Smooth muscle cell (in vitro differentiated cells): ENCODE results near the gene TMBIM6. TPM values are rescaled to one million over a fixed set of nuclear protein-coding genes. Genes with fewer than 3 reads are reported as not detected.

Experiments used
- DNase-seq: peaks from one replicate; lab custom pipeline; 2025; ENCODE audit not compliant: unreplicated experiment; lab: John Stamatoyannopoulos, UW
- H2AFZ ChIP-seq: fragments of 200-600 bp; sonication (generic); 2 replicates; pipeline ENCODE4 v1.6.0; 2016; ENCODE audit warnings: antibody characterized with exemption, low read depth, mild to moderate bottlenecking
- H3F3A ChIP-seq: fragments of 200-600 bp; sonication (generic); 2 replicates; pipeline ENCODE4 v1.6.0; 2017; ENCODE audit warnings: antibody characterized with exemption, low read depth
- H3K27ac ChIP-seq: fragments of 200-600 bp; sonication (generic); 2 replicates; pipeline ENCODE4 v1.5.1; 2016; ENCODE audit warnings: low read depth, mild to moderate bottlenecking
- H3K27me3 ChIP-seq: fragments of 200-600 bp; sonication (generic); 2 replicates; pipeline ENCODE4 v1.6.1; 2016; ENCODE audit warnings: low read depth, mild to moderate bottlenecking
- H3K36me3 ChIP-seq: fragments of 200-600 bp; sonication (generic); 2 replicates; pipeline ENCODE4 v1.5.1; 2016; ENCODE audit warnings: low read depth
- H3K4me1 ChIP-seq: fragments of 200-600 bp; sonication (generic); 2 replicates; pipeline ENCODE4 v1.5.1; 2016; ENCODE audit warnings: low read depth
- H3K4me2 ChIP-seq: fragments of 200-600 bp; sonication (generic); 2 replicates; pipeline ENCODE4 v1.6.0; 2016; ENCODE audit warnings: mild to moderate bottlenecking
- H3K4me3 ChIP-seq: fragments of 200-600 bp; sonication (generic); 2 replicates; pipeline ENCODE4 v1.5.1; 2016; ENCODE audit warnings: mild to moderate bottlenecking
- H3K79me2 ChIP-seq: fragments of 200-600 bp; sonication (generic); 2 replicates; pipeline ENCODE4 v1.6.0; 2016; ENCODE audit warnings: low read depth, mild to moderate bottlenecking
- H3K9ac ChIP-seq: fragments of 200-600 bp; sonication (generic); 2 replicates; pipeline ENCODE4 v1.6.0; 2016; ENCODE audit warnings: low read depth
- H3K9me3 ChIP-seq: fragments of 200-600 bp; sonication (generic); replicated peaks from 2 replicates; pipeline ENCODE4 v1.5.1; 2016; ENCODE audit warnings: low read depth
- H4K20me1 ChIP-seq: fragments of 200-600 bp; sonication (generic); 2 replicates; pipeline ENCODE4 v1.6.0; 2016; ENCODE audit warnings: low read depth
- WGBS: methylation state at CpG from one replicate; pipeline ENCODE4 v1.1.7; 2016; ENCODE audit warnings: low lambda C conversion rate; 5-methylcytosine and 5-hydroxymethylcytosine counted together
- polyA plus RNA-seq: library from polyadenylated mRNA; unstranded; fragments of >200 nt; fragmentation: Nextera tagmentation; extraction: Ambion mirVana; gene quantifications from 2 replicates; pipeline ENCODE4 v1.2.1, GENCODE V29; 2016
- total RNA-seq: library from RNA; depleted of rRNA; stranded (reverse); fragments of >200 nt; gene quantifications from 2 replicates; pipeline ENCODE4 v1.2.3, GENCODE V29; 2014
- TF ChIP-seq, protein P1 (sequence below): fragments of 200-600 bp; sonication (generic); IDR thresholded peaks from 2 replicates; pipeline ENCODE4 v1.5.1; 2017; ENCODE audit warnings: borderline replicate concordance, mild to moderate bottlenecking, antibody characterized with exemption; ENCODE audit not compliant: insufficient read depth, poor library complexity, severe bottlenecking

Gene TMBIM6
- total and polyA plus RNA-seq, 2 experiments from 2014 or later: 611 to 677 TPM

DNA sequence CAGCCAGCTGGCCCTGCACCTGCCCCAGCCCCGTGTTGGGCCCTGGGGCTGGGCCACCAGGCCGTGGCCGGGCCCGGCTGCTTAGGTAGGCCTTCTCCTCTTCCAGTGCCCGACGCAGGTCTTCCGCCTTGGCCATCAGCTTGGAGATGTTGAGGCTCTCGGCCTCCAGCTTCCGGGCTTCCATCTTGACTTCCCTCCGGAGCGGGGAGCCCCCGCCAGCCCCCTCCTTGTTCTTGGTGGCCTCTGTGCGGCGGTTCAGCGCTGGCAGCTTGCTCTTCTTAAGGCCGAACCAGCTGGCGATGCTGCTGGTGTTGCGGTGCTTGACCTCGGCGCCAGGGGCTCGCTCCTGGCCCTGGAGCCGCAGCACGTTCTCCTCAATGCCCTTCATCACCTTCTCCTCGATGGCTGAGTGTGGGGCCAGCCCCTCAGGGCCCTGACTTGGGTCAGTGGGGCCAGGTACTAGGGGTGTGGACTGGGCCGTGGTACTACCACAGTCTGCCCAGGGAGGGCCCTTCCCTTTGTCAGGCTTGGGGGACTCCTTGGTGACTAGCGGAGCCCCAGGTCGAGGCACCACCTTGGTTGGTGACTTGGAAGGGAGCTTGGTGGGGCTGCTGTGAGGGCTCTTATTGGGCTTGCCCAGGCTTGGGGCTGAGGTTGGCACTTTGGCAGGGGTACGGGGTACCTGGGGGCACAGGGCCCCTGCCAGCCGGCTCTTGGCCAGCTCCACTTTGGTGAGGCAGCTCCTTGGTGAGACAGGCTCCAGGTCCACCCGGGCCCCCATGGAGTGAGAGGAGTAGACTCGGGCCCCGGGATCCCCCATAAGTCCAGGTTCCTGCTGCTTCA, 53.7 kb downstream of the TMBIM6 start:
- Histone ChIP-seq H3K27me3 (no peaks in the 10 kb centered on the region), H3K79me2 (no peaks in the 10 kb centered on the region), H2AFZ (no peak overlapping the region), H3F3A (no peaks in the 10 kb centered on the region), H3K9ac (no peak overlapping the region), H3K9me3 (no peaks in the 10 kb centered on the region), H3K4me1 (no peaks in the 10 kb centered on the region), H4K20me1 (no peaks in the 10 kb centered on the region), H3K4me2 (no peak overlapping the region), H3K27ac (no peak overlapping the region), H3K36me3 (no peaks in the 10 kb centered on the region), H3K4me3 (no peak overlapping the region)
- TF ChIP-seq, protein P1, sequence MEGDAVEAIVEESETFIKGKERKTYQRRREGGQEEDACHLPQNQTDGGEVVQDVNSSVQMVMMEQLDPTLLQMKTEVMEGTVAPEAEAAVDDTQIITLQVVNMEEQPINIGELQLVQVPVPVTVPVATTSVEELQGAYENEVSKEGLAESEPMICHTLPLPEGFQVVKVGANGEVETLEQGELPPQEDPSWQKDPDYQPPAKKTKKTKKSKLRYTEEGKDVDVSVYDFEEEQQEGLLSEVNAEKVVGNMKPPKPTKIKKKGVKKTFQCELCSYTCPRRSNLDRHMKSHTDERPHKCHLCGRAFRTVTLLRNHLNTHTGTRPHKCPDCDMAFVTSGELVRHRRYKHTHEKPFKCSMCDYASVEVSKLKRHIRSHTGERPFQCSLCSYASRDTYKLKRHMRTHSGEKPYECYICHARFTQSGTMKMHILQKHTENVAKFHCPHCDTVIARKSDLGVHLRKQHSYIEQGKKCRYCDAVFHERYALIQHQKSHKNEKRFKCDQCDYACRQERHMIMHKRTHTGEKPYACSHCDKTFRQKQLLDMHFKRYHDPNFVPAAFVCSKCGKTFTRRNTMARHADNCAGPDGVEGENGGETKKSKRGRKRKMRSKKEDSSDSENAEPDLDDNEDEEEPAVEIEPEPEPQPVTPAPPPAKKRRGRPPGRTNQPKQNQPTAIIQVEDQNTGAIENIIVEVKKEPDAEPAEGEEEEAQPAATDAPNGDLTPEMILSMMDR: no peak
- WGBS: 97% methylated on average over 32 of the region's 32 CpGs
- DNase-seq: no peak

DNA sequence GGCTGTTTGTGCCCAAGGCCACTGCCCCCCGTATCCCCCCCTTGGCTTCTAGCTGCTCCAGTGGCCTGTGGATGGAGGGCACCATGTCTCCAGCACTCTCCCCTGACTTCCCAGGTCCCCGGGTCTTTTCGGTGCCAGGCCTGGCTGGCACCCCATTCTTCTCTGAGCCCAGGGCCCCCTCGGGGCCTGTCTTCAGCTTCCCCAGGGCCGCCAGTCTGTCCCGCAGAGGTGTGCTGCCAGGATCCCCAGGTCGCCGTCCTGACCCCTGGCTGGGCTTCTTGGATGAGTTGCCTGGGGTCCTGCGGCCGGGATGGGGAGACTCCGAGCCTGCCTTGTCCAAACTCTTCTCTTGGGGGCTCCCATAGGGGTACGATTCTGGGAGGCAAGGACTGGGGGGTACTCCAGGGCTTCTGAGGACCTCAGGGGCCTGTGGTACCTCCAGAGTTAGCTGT, 54.3 kb downstream of the TMBIM6 start:
- no peaks in the 10 kb centered on the region for H3K4me1 ChIP-seq
- no peak overlapping the region for H3K4me3 ChIP-seq
- DNase-seq: no peak
- no peaks in the 10 kb centered on the region for H3K36me3 ChIP-seq
- no peaks in the 10 kb centered on the region for H3K9me3 ChIP-seq
- H2AFZ ChIP-seq: no peak overlapping the region
- H3K79me2 ChIP-seq: no peaks in the 10 kb centered on the region
- WGBS: 99% methylated on average over 12 of the region's 12 CpGs
- TF ChIP-seq, protein P1: no peak
- no peaks in the 10 kb centered on the region for H3K27me3 ChIP-seq
- no peak overlapping the region for H3K27ac ChIP-seq
- no peak overlapping the region for H3K9ac ChIP-seq
- no peaks in the 10 kb centered on the region for H3F3A ChIP-seq
- H4K20me1 ChIP-seq: no peaks in the 10 kb centered on the region
- H3K4me2 ChIP-seq: no peak overlapping the region

DNA sequence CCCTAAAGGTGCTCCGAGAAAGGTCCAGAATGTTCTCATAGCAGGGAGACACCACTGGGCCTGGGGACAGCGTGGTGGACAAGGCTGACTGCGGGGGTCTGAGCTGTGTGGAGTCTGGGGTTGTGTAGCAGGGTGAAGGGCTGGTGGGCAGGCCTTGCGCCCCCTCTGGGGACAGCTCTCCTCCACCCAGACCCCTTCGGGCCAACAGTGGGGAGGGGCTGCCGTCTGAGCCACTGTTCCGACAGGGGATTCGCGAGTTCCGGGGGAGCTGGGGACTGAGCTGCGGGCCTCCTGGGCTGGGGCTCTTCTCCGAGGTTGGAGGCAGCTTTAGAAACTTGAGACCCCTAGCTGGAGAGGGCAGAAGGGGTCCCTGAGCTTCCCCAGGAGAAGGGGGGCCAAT, 54.8 kb downstream of the TMBIM6 start:
- TF ChIP-seq, protein P1: no peak
- no peak for DNase-seq
- Histone ChIP-seq H3K4me3 (no peak overlapping the region), H3K9me3 (no peaks in the 10 kb centered on the region), H3K36me3 (no peaks in the 10 kb centered on the region), H3K4me1 (no peaks in the 10 kb centered on the region), H2AFZ (no peak overlapping the region), H4K20me1 (no peaks in the 10 kb centered on the region), H3K27me3 (no peaks in the 10 kb centered on the region), H3K4me2 (no peak overlapping the region), H3F3A (no peaks in the 10 kb centered on the region), H3K9ac (no peak overlapping the region), H3K27ac (no peak overlapping the region), H3K79me2 (no peaks in the 10 kb centered on the region)
- WGBS: 94% methylated on average over 12 of the region's 12 CpGs
